ENCODE measurements around the gene OTOF. TPM values are rescaled to one million over a fixed set of nuclear protein-coding genes. Genes with fewer than 3 reads are reported as not detected.

OTOF gene
- total and polyA plus RNA-seq, 2 of the 13 experiments (the other 11 are each of a cell fraction or from before 2014, with no cell fraction given) = 0.04 TPM; not detected in 1

DNA sequence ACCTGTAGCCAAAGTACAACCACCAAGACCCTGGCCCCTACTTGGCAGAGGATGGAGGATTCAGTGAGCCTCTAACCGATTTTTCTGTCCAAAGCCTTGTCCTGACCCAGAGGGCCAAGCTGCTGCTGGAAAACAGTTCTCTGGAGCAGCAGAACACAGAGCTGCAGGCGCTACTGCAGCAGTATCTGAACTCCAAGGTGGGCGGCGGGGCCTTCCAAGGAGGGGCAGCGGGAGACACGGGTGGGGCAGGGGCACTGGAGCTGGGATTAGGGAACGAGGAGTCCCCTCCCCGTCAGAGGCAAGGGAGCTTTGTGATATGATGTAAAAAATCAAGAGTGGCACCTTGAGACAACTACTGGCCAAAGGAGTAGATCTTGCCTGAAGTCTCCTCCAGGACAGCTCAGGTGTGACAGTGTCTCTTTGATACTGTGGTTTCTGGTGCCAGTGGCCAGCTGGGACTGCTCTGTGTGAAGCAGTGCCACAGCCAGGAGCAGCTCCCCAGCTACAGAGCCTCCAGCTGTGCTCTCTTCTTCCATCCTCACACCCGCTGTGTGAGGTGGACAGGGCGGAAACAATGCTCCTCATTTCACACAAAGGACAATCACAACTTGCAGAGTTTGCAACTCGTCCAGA is 22.8 kb downstream of the OTOF start:
- Histone ChIP-seq H3K36me3 (replicated peaks in 1 of 2; ENCODE audit: control insufficient read depth in 1 of 2, insufficient read depth in 2 of 2, low read length in 2 of 2) (no peaks in the 10 kb centered on the region), H2AFZ (ENCODE audit: low read length) (no peak overlapping the region), H3K4me3 (replicated peaks in 1 of 3; ENCODE audit: insufficient read depth in 1 of 3, low read depth in 2 of 3, low read length in 3 of 3) (peak overlapping the region in 1 of 3 experiments; percentile 76; a peak in 1 of 6 replicates), H3K27ac (ENCODE audit: extremely low read length, insufficient read depth, low read length) (no peak overlapping the region), H4K20me1 (ENCODE audit: insufficient read depth, low read length) (no peaks in the 10 kb centered on the region), H3K9ac (ENCODE audit: insufficient read depth, low read depth, low read length) (no peak overlapping the region), H3K4me2 (ENCODE audit: low read depth, low read length) (peak overlapping the region; percentile 95), H3K4me1 (ENCODE audit: insufficient read depth, low read length) (peaks cover 43% of the 10 kb centered on the region), H3K79me2 (ENCODE audit: insufficient read depth, low read length) (no peaks in the 10 kb centered on the region), H3K27me3 (ENCODE audit: control insufficient read depth in 1 of 2, insufficient read depth in 2 of 2, low read length in 2 of 2) (peaks cover 0 to under 1% of the 10 kb centered on the region in 2 experiments; a peak in 1 of 5 replicates), H3K9me3 (ENCODE audit: low read length) (no peaks in the 10 kb centered on the region)
- in situ Hi-C loops (cut with HindIII; ENCODE audit: extremely low pct_ligation_motif_present, low pct_unique_long_range_greater_than_20kb) = no loop called here
- no TSS peak for BruUV-seq (replicated peaks)
- ATAC-seq (no peak), FAIRE-seq (no peak), DNase-seq (ENCODE audit: low spot score) (no peak)
- 70% methylated on average over 11 of the region's 11 CpGs for WGBS (ENCODE audit: low lambda C conversion rate)
- POLR2A ChIA-PET = interaction anchor here (0.7 to 6.2 kb wide), 4 partner anchors 11 to 210 kb away, joined by 3 to 52 read pairs (median 4); partner anchors contain the start of genes ADGRF3, HADHA, HADHB and SELENOI
- CTCF ChIA-PET (ENCODE audit: low intra/inter-chr PET ratio, low total read pairs) = no interaction called here
- intact Hi-C loops (cut with micrococcal nuclease; ENCODE audit: unreplicated experiment) = loop anchor here (5.0 kb wide), 2 partner anchors 58 to 123 kb away; no protein-coding TSS in a partner anchor
- TF ChIP-seq ZNF777 (CRISPR knock-in tag; IDR thresholded peaks at IDR 0.05) (no peak), ZNF484 (CRISPR knock-in tag; IDR thresholded peaks at IDR 0.05; ENCODE audit: borderline replicate concordance, low read depth) (0 out of 2 replicates have a peak, but pooled peaks have one; percentile 71), ESRRA (CRISPR knock-in tag; IDR thresholded peaks at IDR 0.05; ENCODE audit: low read depth) (0 out of 2 replicates have a peak, but pooled peaks have one; percentile 5), IRF9 (CRISPR knock-in tag; IDR thresholded peaks at IDR 0.05; ENCODE audit: borderline replicate concordance) (no peak), ZNF768 (CRISPR knock-in tag; IDR thresholded peaks at IDR 0.05) (no peak), ZHX2 (IDR thresholded peaks at IDR 0.05; ENCODE audit: low read depth) (no peak), ZHX2 (CRISPR knock-in tag; IDR thresholded peaks at IDR 0.05; ENCODE audit: borderline replicate concordance) (no peak), PAF1 (CRISPR knock-in tag; IDR thresholded peaks at IDR 0.05) (no peak), ZBTB4 (CRISPR knock-in tag; IDR thresholded peaks at IDR 0.05; ENCODE audit: borderline replicate concordance) (peak; percentile 38; the same call in 1 of the 2 replicates)
- TF ChIP-seq, protein P1, sequence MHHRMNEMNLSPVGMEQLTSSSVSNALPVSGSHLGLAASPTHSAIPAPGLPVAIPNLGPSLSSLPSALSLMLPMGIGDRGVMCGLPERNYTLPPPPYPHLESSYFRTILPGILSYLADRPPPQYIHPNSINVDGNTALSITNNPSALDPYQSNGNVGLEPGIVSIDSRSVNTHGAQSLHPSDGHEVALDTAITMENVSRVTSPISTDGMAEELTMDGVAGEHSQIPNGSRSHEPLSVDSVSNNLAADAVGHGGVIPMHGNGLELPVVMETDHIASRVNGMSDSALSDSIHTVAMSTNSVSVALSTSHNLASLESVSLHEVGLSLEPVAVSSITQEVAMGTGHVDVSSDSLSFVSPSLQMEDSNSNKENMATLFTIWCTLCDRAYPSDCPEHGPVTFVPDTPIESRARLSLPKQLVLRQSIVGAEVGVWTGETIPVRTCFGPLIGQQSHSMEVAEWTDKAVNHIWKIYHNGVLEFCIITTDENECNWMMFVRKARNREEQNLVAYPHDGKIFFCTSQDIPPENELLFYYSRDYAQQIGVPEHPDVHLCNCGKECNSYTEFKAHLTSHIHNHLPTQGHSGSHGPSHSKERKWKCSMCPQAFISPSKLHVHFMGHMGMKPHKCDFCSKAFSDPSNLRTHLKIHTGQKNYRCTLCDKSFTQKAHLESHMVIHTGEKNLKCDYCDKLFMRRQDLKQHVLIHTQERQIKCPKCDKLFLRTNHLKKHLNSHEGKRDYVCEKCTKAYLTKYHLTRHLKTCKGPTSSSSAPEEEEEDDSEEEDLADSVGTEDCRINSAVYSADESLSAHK (CRISPR knock-in tag; IDR thresholded peaks at IDR 0.05; ENCODE audit: borderline replicate concordance) = no peak

All from HepG2 (cell line).